GM12873 (cell line): ENCODE results near the gene ZNF691.

Source experiments
- CTCF ChIP-seq: IDR thresholded peaks from 2 replicates; pipeline ENCODE4 v1.5.1; 2012; ENCODE audit warnings: low read depth, mild to moderate bottlenecking, moderate library complexity, low read length, control low read depth; ENCODE audit not compliant: insufficient read depth; ENCODE audit errors: missing control alignments

ZNF691 gene

GRCh38 chr1:42824481-42825035 is 21.9 kb upstream of the ZNF691 start:
- TF ChIP-seq CTCF, result no peak

DNA sequence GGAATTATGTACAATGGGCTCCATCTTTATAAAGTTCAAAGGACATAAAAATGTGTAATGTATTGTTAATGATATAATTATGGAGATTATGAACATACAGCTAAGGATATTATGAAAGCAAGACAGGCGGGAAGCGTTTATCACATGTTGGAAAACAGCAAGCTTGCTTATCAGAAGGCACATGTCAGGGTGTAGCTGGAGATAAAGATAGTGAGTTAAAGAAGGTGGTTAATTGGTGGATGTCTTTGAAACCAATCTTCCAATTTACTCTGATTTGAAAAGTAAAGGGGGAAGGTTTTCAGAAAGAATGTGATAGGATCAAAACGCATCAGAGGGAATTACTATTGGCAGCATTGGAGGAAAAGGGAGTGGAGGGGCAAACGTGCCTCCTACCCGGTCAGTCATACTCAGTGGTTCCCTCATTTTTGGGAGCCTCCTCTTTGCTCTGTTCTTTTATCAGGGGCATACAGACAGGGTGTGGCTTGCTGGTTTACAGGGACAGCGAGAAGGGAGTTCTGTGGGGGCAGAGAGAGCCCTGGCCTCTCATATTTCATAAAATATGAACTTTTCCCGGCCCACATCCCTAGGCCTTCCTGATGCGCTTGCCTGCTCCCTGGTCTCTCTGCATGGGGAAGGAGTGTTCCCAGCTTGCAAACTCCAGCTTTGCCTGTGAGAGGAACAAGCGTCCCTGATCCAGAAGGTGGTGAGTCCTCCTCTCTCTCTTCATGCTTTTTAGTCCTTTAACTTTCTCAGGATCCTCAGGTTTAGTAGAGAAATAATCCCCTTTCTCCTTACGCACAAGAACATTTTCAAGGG is 21.2 kb upstream of the ZNF691 start:
- TF ChIP-seq CTCF, result no peak

DNA sequence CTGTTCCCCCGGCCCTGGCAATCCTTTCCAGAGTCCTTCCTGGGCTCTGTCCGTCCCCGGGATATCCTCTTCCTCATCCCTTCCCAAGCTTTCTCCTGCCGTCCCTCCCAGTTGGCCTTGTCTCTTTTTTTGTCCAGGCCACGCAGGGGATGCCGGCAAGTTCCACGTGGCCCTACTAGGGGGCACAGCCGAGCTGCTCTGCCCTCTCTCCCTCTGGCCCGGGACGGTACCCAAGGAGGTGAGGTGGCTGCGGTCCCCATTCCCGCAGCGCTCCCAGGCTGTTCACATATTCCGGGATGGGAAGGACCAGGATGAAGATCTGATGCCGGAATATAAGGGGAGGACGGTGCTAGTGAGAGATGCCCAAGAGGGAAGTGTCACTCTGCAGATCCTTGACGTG is 15.8 kb upstream of the ZNF691 start:
- no peak for TF ChIP-seq CTCF

GRCh38 chr1:42831273-42831672 is 15.1 kb upstream of the ZNF691 start:
- TF ChIP-seq CTCF, result no peak

DNA sequence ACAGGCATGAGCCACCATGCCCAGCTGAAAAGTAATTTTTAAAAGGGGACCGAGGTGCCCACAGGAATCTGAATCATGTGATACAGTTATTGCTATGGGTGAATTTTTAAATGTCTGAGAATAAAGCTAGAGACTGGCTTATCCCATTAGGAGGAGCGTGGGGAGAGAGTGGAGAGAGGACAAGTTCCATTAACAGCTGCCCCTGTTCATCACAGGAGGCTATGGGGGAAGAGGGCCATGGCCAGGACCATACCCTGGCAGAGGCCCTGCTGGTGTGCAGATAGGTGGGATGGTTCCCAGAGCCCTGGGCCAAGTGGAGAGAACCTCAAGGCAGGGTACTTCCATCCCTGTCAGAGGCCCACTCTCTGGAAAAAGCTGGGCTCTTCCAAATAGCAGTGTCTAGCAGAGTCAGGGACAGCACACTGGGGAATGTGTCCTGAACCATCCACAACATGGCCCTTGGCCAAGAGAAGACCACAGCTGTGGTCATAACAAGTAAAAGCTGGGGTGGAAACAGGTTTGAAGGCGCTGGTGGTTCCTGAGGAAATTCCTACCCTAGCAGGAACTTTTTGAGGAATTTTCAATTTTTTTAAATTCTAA is 13.7 kb upstream of the ZNF691 start:
- no peak for TF ChIP-seq CTCF

DNA sequence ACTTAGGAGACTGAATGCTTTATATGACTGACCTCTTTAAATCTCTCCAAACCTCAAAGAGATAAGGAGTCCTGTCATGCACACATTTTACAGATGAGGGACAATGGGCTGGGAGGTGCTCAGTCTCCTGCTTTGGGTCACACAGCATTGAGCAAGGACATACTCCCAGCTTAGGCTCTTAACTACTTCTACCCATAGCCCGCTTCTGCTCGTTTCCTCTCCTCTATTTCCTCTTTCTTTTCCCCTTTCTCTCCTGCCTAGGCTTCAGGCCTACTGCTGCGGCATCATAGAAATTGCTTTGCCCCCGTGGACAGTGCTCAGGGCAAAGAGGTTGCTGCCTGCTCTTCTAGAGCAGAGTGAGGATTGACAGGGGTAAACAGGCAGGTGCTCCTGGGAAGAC is 12.4 kb upstream of the ZNF691 start:
- no peak for TF ChIP-seq CTCF

- no peak for TF ChIP-seq CTCF
These were observed 11.6 kb upstream of the ZNF691 start for GRCh38 chr1:42834803-42835202.
